Retina (tissue), 1 donor: ENCODE data around the gene SEC24D.

Experiments
- DNase-seq: peaks from one replicate; pipeline ENCODE4 v3.0.0-alpha.2; 2016

Gene SEC24D

GRCh38 chr4:118770741-118771187 is 65.2 kb downstream of the SEC24D start:
- DNase-seq = no peak

- DNase-seq = no peak
Observed at GRCh38 chr4:118769161-118769560, 66.8 kb downstream of the SEC24D start.

- no peak for DNase-seq
Observed at GRCh38 chr4:118767109-118767508, 68.8 kb downstream of the SEC24D start.

- DNase-seq = no peak
Observed at GRCh38 chr4:118765399-118765798, 70.5 kb downstream of the SEC24D start.

GRCh38 chr4:118762730-118763477 is 73.0 kb downstream of the SEC24D start:
- no peak for DNase-seq

- DNase-seq = no peak
Observed at GRCh38 chr4:118762155-118762554, 73.8 kb downstream of the SEC24D start.

GRCh38 chr4:118761397-118762016 is 74.4 kb downstream of the SEC24D start:
- no peak for DNase-seq

- DNase-seq = no peak
Observed at GRCh38 chr4:118760493-118760892, 75.4 kb downstream of the SEC24D start.

- DNase-seq = no peak
Observed at GRCh38 chr4:118760092-118760491, 75.8 kb downstream of the SEC24D start.

- no peak for DNase-seq
Observed at GRCh38 chr4:118759481-118759880, 76.4 kb downstream of the SEC24D start.

- no peak for DNase-seq
Observed at GRCh38 chr4:118758293-118758692, 77.6 kb downstream of the SEC24D start.

- no peak for DNase-seq
Observed at GRCh38 chr4:118757761-118758251, 78.1 kb downstream of the SEC24D start.

GRCh38 chr4:118756958-118757357 is 79.0 kb downstream of the SEC24D start:
- DNase-seq = no peak

GRCh38 chr4:118756429-118756828 is 79.5 kb downstream of the SEC24D start:
- DNase-seq = no peak

GRCh38 chr4:118755438-118756226 is 80.3 kb downstream of the SEC24D start:
- DNase-seq = no peak

GRCh38 chr4:118754890-118755289 is 81.0 kb downstream of the SEC24D start:
- no peak for DNase-seq

GRCh38 chr4:118753685-118754084 is 82.2 kb downstream of the SEC24D start:
- DNase-seq = no peak

- no peak for DNase-seq
Observed at GRCh38 chr4:118753096-118753495, 82.8 kb downstream of the SEC24D start.

- no peak for DNase-seq
Observed at GRCh38 chr4:118752551-118752950, 83.4 kb downstream of the SEC24D start.

- no peak for DNase-seq
Observed at GRCh38 chr4:118751629-118752323, 84.2 kb downstream of the SEC24D start.

- DNase-seq = no peak
Observed at GRCh38 chr4:118749347-118749988, 86.5 kb downstream of the SEC24D start.

GRCh38 chr4:118746251-118746919 is 89.5 kb downstream of the SEC24D start:
- DNase-seq = no peak
